Right atrium auricular region (tissue), 2 donors: Measurements from ENCODE around the gene SPATA46. TPM values are rescaled to one million over a fixed set of nuclear protein-coding genes. Genes with fewer than 3 reads are reported as not detected.
"Not testable (repeated sequence)": the region's sequence is repeated elsewhere in the genome, so short reads cannot be mapped to it uniquely, and the experiment has no call there.

Source experiments
- DNase-seq: peaks from one replicate; pipeline ENCODE4 v3.0.0-alpha.2; 2019; ENCODE audit warnings: low spot score
- H3K27ac ChIP-seq, 2 donors: fragments of 200-600 bp; sonication (generic); 1 replicate in 1 of 2; 2 replicates in 1 of 2; pipeline ENCODE4 v1.5.1; 2016 to 2019
- H3K27me3 ChIP-seq, 2 donors: fragments of 200-600 bp; sonication (generic); one replicate each; pipeline versions ENCODE4 v1.5.1 to v1.6.0; 2017 to 2019
- H3K36me3 ChIP-seq: fragments of 200-600 bp; sonication (generic); one replicate; pipeline ENCODE4 v1.5.1; 2016
- H3K4me1 ChIP-seq, 2 donors: fragments of 200-600 bp; sonication (generic); one replicate each; pipeline versions ENCODE4 v1.5.1 to v1.6.0; 2017 to 2019
- H3K4me3 ChIP-seq, 2 donors: fragments of 200-600 bp; sonication (generic); 1 replicate in 1 of 2; 2 replicates in 1 of 2; pipeline ENCODE4 v1.5.1; 2017 to 2019; ENCODE audit warnings: mild to moderate bottlenecking in 1 of 2, moderate library complexity in 1 of 2
- H3K9me3 ChIP-seq, 2 donors: fragments of 200-600 bp; sonication (generic); one replicate each; pipeline ENCODE4 v1.5.1; 2019
- total RNA-seq, 2 donors: library from RNA; depleted of rRNA; stranded (reverse); fragments of >200 nt; gene quantifications; one replicate each; pipeline ENCODE4 v1.1.0, GENCODE V29; 2016
- TF ChIP-seq, protein P1 (sequence below), 2 donors: fragments of 200-600 bp; sonication (generic); IDR thresholded peaks; one replicate each; pipeline ENCODE4 v1.5.1; 2019; ENCODE audit warnings: antibody characterized with exemption in 2 of 2

The SPATA46 gene
- total RNA-seq, 2 donors from 2014 or later, result not detected

DNA sequence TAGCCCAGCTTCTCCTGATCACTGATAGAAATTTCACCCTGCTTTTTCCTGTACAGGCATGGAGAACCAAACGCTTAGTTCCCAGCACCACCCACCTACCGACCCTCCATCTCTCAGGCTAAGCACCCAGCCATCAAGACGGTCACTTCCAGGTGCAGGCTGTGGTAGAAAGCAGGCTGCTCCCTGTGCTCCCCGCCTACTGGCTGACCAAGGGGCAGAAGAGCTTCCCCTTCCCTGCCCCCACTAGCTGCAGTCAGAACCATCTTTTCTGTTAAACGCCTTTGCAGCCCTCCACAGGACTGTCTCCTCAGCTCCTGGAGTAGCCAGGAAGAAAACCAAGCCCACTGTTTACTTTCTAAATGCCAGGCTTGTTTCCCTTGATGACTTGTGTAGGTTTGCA lies 23.0 kb downstream of the SPATA46 start:
- TF ChIP-seq, protein P1, sequence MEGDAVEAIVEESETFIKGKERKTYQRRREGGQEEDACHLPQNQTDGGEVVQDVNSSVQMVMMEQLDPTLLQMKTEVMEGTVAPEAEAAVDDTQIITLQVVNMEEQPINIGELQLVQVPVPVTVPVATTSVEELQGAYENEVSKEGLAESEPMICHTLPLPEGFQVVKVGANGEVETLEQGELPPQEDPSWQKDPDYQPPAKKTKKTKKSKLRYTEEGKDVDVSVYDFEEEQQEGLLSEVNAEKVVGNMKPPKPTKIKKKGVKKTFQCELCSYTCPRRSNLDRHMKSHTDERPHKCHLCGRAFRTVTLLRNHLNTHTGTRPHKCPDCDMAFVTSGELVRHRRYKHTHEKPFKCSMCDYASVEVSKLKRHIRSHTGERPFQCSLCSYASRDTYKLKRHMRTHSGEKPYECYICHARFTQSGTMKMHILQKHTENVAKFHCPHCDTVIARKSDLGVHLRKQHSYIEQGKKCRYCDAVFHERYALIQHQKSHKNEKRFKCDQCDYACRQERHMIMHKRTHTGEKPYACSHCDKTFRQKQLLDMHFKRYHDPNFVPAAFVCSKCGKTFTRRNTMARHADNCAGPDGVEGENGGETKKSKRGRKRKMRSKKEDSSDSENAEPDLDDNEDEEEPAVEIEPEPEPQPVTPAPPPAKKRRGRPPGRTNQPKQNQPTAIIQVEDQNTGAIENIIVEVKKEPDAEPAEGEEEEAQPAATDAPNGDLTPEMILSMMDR (IDR thresholded peaks at IDR 0.05), result no peak
- no peaks in the 10 kb centered on the region for H3K27me3 ChIP-seq
- H3K36me3 ChIP-seq, result no peaks in the 10 kb centered on the region
- no peak for DNase-seq
- no peaks in the 10 kb centered on the region for H3K9me3 ChIP-seq
- H3K27ac ChIP-seq, result no peak overlapping the region
- H3K4me3 ChIP-seq, result no peak overlapping the region
- peaks cover 0 to 10% of the 10 kb centered on the region in 2 donors for H3K4me1 ChIP-seq

- DNase-seq, result no peak
- peaks cover 0 to 10% of the 10 kb centered on the region in 2 donors for H3K4me1 ChIP-seq
- no peak overlapping the region for H3K4me3 ChIP-seq
- H3K27ac ChIP-seq, result no peak overlapping the region
- H3K9me3 ChIP-seq, result no peaks in the 10 kb centered on the region
- H3K36me3 ChIP-seq, result no peaks in the 10 kb centered on the region
- H3K27me3 ChIP-seq, result no peaks in the 10 kb centered on the region
- TF ChIP-seq, protein P1 (IDR thresholded peaks at IDR 0.05), result no peak
Measured at GRCh38 chr1:162353078-162353477, 23.6 kb downstream of the SPATA46 start.

DNA sequence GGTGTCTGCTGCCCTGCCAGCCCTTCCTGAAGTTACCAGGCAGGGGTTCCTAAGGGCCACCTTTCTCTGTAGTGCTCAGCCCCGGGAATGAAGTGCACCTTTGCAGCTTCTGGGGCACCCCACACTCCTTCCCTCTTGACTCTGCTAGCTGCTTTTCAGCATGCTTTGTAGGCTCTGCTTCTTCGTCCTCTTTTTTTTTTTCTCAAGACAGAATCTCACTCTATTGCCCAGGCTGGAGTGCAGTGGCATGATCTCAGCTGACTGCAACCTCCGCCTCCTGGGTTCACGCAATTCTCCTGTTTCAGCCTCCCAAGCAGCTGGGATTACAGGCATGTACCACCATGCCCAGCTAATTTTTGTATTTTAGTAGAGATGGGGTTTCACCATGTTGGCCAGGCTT lies 24.8 kb downstream of the SPATA46 start:
- not testable (repeated sequence) for H3K4me3 ChIP-seq, H3K9me3 ChIP-seq, H3K36me3 ChIP-seq, H3K27ac ChIP-seq, H3K4me1 ChIP-seq, DNase-seq, H3K27me3 ChIP-seq

DNA sequence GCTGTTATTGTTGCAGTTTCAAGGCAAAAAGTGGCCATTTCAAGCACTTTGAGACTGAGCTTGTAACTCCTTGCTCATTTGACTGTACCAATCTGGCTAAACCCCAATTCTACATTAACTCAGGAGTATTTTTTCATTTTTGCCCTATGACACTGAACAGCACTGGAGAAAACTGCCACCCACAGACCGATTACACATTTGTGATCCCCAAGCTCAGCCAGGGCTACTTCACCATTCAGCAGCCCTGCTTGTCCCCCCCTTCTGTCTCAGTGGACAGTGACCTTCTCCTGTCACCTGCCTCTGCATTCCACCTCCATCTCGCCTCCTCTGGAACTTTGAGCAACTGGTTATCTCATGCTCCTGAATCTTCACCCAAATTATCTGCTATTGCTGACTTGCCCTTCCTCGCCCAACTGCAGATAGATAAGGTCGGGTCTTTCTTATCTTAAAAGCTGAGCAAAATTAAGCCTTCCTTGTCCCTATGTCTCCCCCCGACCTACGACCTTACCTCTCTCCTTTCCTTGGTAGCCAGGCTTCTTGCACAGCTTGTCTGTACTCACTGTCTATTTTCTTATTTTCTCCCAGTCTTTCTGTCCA lies 25.3 kb downstream of the SPATA46 start:
- no peak for DNase-seq
- Histone ChIP-seq H3K27ac (no peak overlapping the region), H3K4me1 (peaks cover 0 to 10% of the 10 kb centered on the region in 2 donors), H3K9me3 (no peaks in the 10 kb centered on the region), H3K27me3 (no peaks in the 10 kb centered on the region), H3K36me3 (no peaks in the 10 kb centered on the region), H3K4me3 (no peak overlapping the region)
- TF ChIP-seq, protein P1 (IDR thresholded peaks at IDR 0.05), result no peak

- DNase-seq, result no peak
- H3K27me3 ChIP-seq, result no peaks in the 10 kb centered on the region
- H3K36me3 ChIP-seq, result no peaks in the 10 kb centered on the region
- H3K4me3 ChIP-seq, result no peak overlapping the region
- H3K4me1 ChIP-seq, result peaks cover 0 to 10% of the 10 kb centered on the region in 2 donors
- no peak overlapping the region for H3K27ac ChIP-seq
- TF ChIP-seq, protein P1 (IDR thresholded peaks at IDR 0.05), result no peak
- H3K9me3 ChIP-seq, result no peaks in the 10 kb centered on the region
Measured at GRCh38 chr1:162349635-162350330, 26.9 kb downstream of the SPATA46 start.

- Histone ChIP-seq H3K27me3 (no peaks in the 10 kb centered on the region), H3K36me3 (no peaks in the 10 kb centered on the region), H3K27ac (no peak overlapping the region), H3K4me3 (no peak overlapping the region), H3K4me1 (peaks cover 0 to 10% of the 10 kb centered on the region in 2 donors), H3K9me3 (no peaks in the 10 kb centered on the region)
- DNase-seq, result no peak
- TF ChIP-seq, protein P1 (IDR thresholded peaks at IDR 0.05), result no peak
Measured at GRCh38 chr1:162347281-162347680, 29.4 kb downstream of the SPATA46 start.
